ENCODE results near the gene FLNB.

GRCh38 chr3:58218904-58219303 lies 210.7 kb downstream of the FLNB start:
- TF ChIP-seq CTCF (IDR thresholded peaks at IDR 0.05) (no peak), EZH2 (IDR thresholded peaks at IDR 0.05) (no peak)
